HG03097 (cell line): ENCODE results near the gene NEURL3.

Source experiments
- ATAC-seq: cut with Tn5 transposase; IDR thresholded peaks from one replicate; pipeline ENCODE4 v1.9.1; 2021; ENCODE audit not compliant: unreplicated experiment, low FRiP score

NEURL3 gene

GRCh38 chr2:96529376-96530143 lies 24.4 kb upstream of the NEURL3 start:
- ATAC-seq, result no peak

GRCh38 chr2:96528700-96529375 lies 23.7 kb upstream of the NEURL3 start:
- ATAC-seq, result no peak

- peak; percentile 19 for ATAC-seq
Measured at GRCh38 chr2:96528006-96528699, 23.0 kb upstream of the NEURL3 start.

- ATAC-seq, result peak; percentile 26
Measured at GRCh38 chr2:96527286-96528005, 22.3 kb upstream of the NEURL3 start.

- ATAC-seq, result no peak
Measured at GRCh38 chr2:96526615-96527285, 21.6 kb upstream of the NEURL3 start.

GRCh38 chr2:96526101-96526591 lies 21.0 kb upstream of the NEURL3 start:
- ATAC-seq, result no peak

GRCh38 chr2:96525211-96525507 lies 20.0 kb upstream of the NEURL3 start:
- no peak for ATAC-seq

GRCh38 chr2:96524482-96525210 lies 19.5 kb upstream of the NEURL3 start:
- no peak for ATAC-seq

GRCh38 chr2:96523659-96524481 lies 18.7 kb upstream of the NEURL3 start:
- ATAC-seq, result no peak

GRCh38 chr2:96522304-96523203 lies 17.4 kb upstream of the NEURL3 start:
- no peak for ATAC-seq

- ATAC-seq, result no peak
Measured at GRCh38 chr2:96521219-96521618, 16.1 kb upstream of the NEURL3 start.

GRCh38 chr2:96520697-96521096 lies 15.5 kb upstream of the NEURL3 start:
- ATAC-seq, result no peak

GRCh38 chr2:96520231-96520630 lies 15.1 kb upstream of the NEURL3 start:
- ATAC-seq, result no peak

GRCh38 chr2:96517079-96517478 lies 11.9 kb upstream of the NEURL3 start:
- no peak for ATAC-seq

GRCh38 chr2:96514521-96514920 lies 9.4 kb upstream of the NEURL3 start:
- ATAC-seq, result no peak

- no peak for ATAC-seq
Measured at GRCh38 chr2:96512341-96512740, 7.2 kb upstream of the NEURL3 start.

GRCh38 chr2:96511851-96512250 lies 6.7 kb upstream of the NEURL3 start:
- no peak for ATAC-seq
